G401.6 (cell line): ENCODE measurements around the gene C4B.
"Not testable (repeated sequence)": the region's sequence is repeated elsewhere in the genome, so short reads cannot be mapped to it uniquely, and the experiment has no call there.

Experiments used
- FAIRE-seq: peaks from 2 replicates; lab custom pipeline; 2012; peaks lifted over from hg19 to GRCh38; lab: Jason Lieb, UNC

The C4B gene

DNA sequence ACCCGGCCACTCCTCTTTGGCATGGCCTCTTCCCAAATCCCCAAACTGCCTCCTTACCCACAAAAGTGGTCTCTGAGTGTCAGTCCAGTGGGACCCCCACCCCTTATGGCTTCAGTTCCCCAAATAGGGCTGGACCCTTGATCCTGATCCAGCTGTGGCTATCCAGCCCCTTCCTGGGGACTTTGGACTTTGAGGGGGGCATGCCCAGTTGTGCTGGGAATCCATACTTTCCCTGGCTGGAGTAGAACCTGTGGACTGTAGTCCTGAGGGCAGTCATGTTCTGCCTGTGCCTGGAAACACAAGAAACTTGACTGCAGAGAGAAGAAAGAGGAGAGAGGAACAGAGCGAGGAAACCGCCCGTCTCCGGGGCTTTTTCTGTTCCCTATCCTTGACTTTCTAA lies 22.5 kb downstream of the C4B start:
- FAIRE-seq: not testable (repeated sequence)

DNA sequence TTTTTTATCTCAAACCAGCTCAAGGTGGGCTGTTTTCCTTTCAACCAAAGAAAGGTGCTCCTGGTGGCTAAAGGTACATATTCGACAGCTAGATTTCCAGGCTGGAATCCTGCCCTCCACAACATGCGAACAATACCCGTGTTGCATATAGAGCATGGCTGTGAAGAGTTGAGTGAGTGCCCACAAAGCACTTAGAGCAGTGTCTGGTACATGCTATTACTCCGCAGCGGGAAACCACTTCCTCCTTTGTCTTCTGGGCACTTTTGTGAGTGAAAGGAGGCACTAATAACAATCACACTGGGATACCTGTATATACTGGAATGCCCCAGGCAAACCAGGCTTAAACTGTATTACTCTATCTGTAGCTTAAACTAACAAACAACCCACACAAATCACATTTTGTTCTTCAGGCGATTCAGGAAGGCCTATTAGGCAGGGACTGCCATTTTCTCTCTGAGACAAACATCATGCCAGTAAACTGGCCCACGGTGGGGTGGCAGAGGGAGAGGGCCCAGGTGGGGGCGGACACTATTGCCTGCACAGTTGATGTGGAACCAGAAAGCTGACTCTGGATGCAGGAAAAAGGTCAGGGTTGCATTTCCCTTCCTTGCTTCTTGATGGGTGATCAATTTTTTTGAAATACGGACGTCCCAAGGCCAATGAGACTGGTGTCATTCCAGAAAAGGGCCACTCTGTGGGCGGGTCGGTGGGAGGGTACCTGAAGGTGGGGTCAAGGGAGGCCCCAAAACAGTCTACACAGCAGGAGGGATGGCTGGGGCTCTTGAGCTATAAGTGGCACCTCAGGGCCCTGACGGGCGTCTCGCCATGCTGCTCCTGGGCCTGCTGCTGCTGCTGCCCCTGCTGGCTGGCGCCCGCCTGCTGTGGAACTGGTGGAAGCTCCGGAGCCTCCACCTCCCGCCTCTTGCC lies 23.3 kb downstream of the C4B start, which contains the start of gene CYP21A2:
Gene CYP21A2 (plus strand): TSS at position 818 of the 927 bp plus-strand sequence. CDS start 8 bp downstream, at position 826.
- not testable (repeated sequence) for FAIRE-seq

GRCh38 chr6:32038878-32039277 lies 24.3 kb downstream of the C4B start:
- not testable (repeated sequence) for FAIRE-seq

GRCh38 chr6:32039321-32040274 lies 25.0 kb downstream of the C4B start:
- not testable (repeated sequence) for FAIRE-seq

DNA sequence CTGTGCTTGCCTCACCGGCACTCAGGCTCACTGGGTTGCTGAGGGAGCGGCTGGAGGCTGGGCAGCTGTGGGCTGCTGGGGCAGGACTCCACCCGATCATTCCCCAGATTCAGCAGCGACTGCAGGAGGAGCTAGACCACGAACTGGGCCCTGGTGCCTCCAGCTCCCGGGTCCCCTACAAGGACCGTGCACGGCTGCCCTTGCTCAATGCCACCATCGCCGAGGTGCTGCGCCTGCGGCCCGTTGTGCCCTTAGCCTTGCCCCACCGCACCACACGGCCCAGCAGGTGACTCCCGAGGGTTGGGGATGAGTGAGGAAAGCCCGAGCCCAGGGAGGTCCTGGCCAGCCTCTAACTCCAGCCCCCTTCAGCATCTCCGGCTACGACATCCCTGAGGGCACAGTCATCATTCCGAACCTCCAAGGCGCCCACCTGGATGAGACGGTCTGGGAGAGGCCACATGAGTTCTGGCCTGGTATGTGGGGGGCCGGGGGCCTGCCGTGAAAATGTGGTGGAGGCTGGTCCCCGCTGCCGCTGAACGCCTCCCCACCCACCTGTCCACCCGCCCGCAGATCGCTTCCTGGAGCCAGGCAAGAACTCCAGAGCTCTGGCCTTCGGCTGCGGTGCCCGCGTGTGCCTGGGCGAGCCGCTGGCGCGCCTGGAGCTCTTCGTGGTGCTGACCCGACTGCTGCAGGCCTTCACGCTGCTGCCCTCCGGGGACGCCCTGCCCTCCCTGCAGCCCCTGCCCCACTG lies 25.9 kb downstream of the C4B start:
- not testable (repeated sequence) for FAIRE-seq

- FAIRE-seq: not testable (repeated sequence)
These were observed 26.4 kb downstream of the C4B start for GRCh38 chr6:32041050-32041321.

DNA sequence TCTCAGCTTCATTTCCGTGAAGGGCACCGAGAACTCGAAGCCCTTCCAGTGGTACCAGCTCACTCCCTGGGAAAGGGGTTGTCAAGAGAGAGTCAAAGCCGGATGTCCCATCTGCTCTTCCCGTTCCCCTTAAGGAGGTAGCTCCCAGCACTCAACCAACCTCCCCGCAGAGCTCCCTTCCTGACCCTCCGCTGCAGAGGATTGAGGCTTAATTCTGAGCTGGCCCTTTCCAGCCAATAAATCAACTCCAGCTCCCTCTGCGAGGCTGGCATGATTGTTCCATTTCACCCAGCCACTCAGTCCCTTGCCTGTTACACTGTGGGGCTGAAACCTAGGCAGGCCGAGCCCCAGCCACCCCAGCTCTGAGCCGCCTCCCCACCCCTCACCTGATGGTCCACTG lies 26.8 kb downstream of the C4B start:
- FAIRE-seq: not testable (repeated sequence)

DNA sequence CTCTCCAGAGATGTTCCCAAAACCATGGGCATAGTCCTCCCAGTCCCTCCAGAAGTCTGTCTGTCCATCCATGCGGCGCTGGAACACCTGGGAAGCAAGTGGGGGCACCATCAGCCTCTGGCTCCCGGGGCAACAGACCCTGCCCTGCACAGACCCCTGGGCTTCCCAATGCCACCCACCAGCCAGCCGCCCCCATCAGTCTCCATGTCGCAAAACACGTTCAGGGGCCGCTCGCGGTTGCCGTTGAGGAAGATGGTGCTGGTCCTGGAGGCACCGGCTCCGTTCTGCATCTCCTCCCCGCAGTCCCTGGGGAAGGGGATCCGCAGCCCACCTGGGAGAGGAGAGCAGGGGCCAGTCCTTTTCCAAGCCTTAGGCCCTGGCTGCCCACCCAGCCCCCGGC lies 27.7 kb downstream of the C4B start:
- not testable (repeated sequence) for FAIRE-seq

- not testable (repeated sequence) for FAIRE-seq
These were observed 29.2 kb downstream of the C4B start for GRCh38 chr6:32043589-32044380.

GRCh38 chr6:32044916-32045315 lies 30.3 kb downstream of the C4B start:
- not testable (repeated sequence) for FAIRE-seq

DNA sequence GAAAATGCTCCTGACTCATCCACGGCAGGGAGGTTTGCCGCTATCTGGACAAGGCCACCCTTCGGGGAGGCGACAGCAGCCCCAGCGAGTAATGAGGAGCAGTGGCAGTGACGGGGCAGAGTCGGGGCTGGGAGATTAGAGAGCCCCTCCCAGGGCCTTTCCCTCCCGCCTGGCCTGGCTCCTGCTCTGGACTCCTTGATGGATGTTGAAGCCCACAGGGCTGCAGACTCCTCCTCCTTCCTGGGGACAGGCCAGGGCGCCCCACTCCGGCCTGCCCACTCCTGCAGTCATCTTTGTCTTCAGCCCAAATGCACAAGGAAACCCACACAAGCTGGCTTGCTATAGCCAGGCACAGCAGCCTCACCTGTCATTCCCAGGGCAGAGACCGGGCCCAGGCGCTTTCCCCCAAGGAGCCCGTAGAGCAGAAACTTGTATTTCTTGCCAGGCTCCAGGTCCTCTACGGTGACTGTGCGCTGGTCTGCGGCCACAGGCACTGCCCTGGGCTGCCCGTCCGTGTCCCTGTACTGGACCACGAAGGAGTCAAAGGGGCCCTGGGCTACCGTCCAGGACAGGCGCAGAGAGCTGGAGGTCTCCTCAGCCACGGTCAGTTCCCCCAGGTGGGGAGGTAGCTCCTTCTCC lies 31.3 kb downstream of the C4B start:
- FAIRE-seq: no peak

GRCh38 chr6:32046450-32047083 lies 32.0 kb downstream of the C4B start:
- FAIRE-seq: no peak

GRCh38 chr6:32047084-32047478 lies 32.5 kb downstream of the C4B start:
- no peak for FAIRE-seq

- FAIRE-seq: no peak
These were observed 32.9 kb downstream of the C4B start for GRCh38 chr6:32047539-32047854.

DNA sequence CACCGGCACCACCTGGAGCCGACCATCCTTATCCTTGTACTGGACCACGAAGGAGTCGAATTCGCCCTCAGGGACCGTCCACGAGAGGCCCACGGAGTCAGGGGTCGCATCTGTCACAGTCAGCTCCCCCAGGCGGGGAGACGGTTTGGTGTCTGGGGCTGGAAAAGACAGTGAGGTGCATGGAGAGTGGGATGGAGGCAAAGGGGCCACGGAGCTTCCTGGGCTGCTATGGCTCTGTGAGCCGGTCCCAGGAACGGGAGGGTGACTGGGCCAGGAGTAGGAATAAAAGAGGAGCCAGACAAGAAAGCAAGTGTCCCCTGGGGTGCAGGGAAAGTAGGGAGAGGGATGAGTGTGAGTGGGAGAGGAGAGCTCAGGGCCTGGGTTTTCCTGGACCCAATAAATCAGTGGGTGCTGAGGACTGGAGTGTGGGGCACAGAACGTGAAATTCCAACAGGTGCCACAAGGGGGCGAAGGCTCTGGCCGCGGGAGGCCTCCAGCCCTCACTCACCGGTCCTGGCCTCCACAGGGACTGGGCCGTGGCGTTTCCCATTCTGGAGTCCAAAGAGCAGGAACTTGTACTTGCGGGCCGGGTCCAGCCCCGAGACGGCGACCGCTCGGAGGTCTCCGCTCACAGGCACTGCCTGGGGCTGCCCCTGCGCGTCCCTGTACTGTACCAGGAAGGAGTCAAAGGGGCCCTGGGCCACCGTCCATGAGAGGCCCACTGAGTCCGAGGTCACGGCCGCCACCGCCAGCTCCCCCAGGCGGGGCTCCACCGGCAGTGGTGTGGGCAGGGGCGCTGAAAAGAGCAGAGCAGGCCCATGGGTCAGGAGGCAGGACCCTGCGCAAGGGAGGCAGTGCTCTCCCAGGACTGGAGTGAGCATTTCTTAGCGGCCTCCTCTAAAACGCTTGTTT lies 33.5 kb downstream of the C4B start:
- no peak for FAIRE-seq

DNA sequence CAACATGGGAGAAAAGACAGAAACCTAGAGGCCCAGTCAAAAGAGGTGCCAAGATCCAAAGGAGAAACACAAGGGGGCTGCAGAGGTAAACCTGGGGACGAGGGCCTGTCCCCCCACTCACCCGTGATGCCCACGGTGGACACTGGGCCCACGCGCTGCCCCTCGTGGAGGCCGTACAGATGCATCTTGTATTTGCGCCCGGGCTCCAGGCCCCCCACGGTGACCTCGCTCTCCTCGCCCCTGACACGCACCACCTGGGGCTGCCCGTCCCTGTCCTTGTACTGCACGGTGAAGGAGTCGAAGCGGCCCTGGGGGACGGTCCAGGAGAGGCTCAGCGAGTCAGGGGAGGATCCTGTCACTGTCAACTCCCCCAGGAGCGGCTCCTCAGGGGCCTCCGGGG lies 34.6 kb downstream of the C4B start:
- not testable (repeated sequence) for FAIRE-seq

DNA sequence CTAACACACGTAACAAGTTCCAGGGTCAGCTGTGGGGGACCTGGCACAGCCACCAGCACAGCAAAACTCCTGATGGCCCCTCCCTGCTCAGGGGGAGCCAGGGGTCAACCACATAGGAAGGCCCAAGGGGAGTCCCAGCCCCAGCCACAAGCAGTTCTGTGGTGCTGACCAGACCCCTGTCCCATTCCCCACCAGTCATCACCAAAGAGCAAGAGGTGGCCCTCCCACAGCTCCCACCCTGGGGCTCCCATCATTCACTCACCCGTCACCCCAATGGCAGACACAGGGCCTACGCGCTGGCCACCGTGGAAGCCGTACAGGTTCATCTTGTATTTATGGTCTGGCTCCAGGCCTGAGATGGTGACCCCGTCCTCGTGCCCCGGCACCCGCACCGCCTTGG lies 35.1 kb downstream of the C4B start:
- not testable (repeated sequence) for FAIRE-seq

DNA sequence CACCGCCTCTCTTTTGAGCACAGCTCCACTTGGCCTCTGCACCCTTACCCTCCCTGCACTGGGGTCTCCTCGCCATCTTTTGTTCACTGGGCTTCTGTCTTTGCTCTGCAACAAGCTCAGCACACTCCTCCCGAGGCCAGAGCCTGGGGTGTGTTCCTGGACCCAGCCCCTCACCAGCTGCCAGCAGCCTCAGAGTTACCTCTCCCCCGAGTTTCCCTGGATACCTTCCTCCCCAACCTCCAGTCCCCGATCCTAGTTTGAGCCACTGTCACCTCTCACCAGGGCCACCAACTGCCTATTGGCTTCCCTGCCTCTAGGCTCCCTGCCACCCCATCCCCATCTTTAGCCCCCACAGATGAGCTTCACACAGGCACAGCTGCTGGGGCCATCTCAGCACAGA lies 36.0 kb downstream of the C4B start:
- no peak for FAIRE-seq

DNA sequence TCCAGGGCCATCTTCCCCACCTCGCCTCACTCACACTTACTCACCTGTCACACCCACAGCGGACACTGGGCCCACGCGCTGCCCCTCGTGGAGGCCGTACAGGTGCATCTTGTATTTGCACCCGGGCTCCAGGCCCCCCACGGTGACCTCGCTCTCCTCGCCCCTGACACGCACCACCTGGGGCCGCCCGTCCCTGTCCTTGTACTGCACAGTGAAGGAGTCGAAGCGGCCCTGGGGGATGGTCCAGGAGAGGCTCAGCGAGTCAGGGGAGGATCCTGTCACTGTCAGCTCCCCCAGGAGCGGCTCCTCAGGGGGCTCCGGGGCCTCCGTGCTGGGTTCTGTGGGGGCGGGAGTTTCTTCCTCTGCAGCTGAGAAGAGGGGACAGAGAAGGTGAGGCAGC lies 38.0 kb downstream of the C4B start:
- not testable (repeated sequence) for FAIRE-seq
